IMR-90 (cell line): Measurements from ENCODE around the gene SLC30A1. TPM values are rescaled to one million over a fixed set of nuclear protein-coding genes. Genes with fewer than 3 reads are reported as not detected.
"Not testable (repeated sequence)": the region's sequence is repeated elsewhere in the genome, so short reads cannot be mapped to it uniquely, and the experiment has no call there.

Experiments used
- ATAC-seq: fragments of 200-7000 bp; cut with Tn5 transposase; 2 replicates; pipeline ENCODE4 v1.9.1; 2020; ENCODE audit warnings: low read depth, mild to moderate bottlenecking, moderate library complexity
- BruUV-seq: library from RNA; stranded (reverse); fragments of 400-500 nt; replicated peaks from 2 replicates; lab custom pipeline; 2021; lab: Mats Ljungman, UMichigan
- CTCF ChIA-PET: fragments of 300-600 bp; formaldehyde crosslinking; extraction: SDS; loops from one replicate; lab custom pipeline; 2021; ENCODE audit warnings: antibody characterized with exemption; lab: Yijun Ruan, JAX
- POLR2A ChIA-PET: fragments of 300-600 bp; sonication (Branson Sonifier 250); formaldehyde crosslinking; loops from one replicate; lab custom pipeline; 2022; ENCODE audit warnings: antibody characterized with exemption; ENCODE audit not compliant: unreplicated experiment; lab: Charles Lee
- DNase-seq: peaks from one replicate; pipeline ENCODE4 v3.0.0; 2013
- H2AFZ ChIP-seq: replicated peaks from 2 replicates; pipeline ENCODE3; 2013; ENCODE audit warnings: low read length, mild to moderate bottlenecking; ENCODE audit not compliant: poor library complexity
- H2AK5ac ChIP-seq: 2 replicates; pipeline ENCODE4 v1.6.1; 2013; ENCODE audit warnings: low read depth, low read length, inconsistent platforms
- H2AK9ac ChIP-seq: replicated peaks from 2 replicates; pipeline ENCODE3; 2013; ENCODE audit warnings: mild to moderate bottlenecking, low read depth, low read length, moderate library complexity; ENCODE audit not compliant: poor library complexity
- H2BK120ac ChIP-seq: 2 replicates; pipeline ENCODE4 v1.6.1; 2013; ENCODE audit warnings: low read depth, low read length, inconsistent platforms
- H2BK15ac ChIP-seq: 3 replicates; pipeline ENCODE4 v1.6.1; 2013; ENCODE audit warnings: low read depth, low read length, inconsistent platforms
- H2BK20ac ChIP-seq: 2 replicates; pipeline ENCODE4 v1.6.1; 2013; ENCODE audit warnings: low read depth, mild to moderate bottlenecking, inconsistent platforms, low read length, moderate library complexity
- H2BK5ac ChIP-seq: 2 replicates; pipeline ENCODE4 v1.6.1; 2013; ENCODE audit warnings: mild to moderate bottlenecking, low read depth, low read length, inconsistent platforms; ENCODE audit not compliant: poor library complexity, severe bottlenecking
- H3K14ac ChIP-seq: replicated peaks from 2 replicates; pipeline ENCODE4 v1.6.1; 2013; ENCODE audit warnings: low read depth, low read length, inconsistent platforms
- H3K18ac ChIP-seq: 2 replicates; pipeline ENCODE4 v1.6.1; 2013; ENCODE audit warnings: low read depth, low read length, control low read depth
- H3K23ac ChIP-seq: 2 replicates; pipeline ENCODE4 v1.6.1; 2013; ENCODE audit warnings: low read depth, low read length, inconsistent platforms
- H3K27ac ChIP-seq: 2 replicates; pipeline ENCODE4 v1.5.1; 2013; ENCODE audit warnings: mild to moderate bottlenecking, control low read depth, low read length; ENCODE audit not compliant: insufficient read depth
- H3K27me3 ChIP-seq: 2 replicates; pipeline ENCODE4 v1.6.1; 2013; ENCODE audit warnings: low read length; ENCODE audit not compliant: control insufficient read depth, insufficient read depth
- H3K36me3 ChIP-seq: 2 replicates; pipeline ENCODE4 v1.6.1; 2013; ENCODE audit warnings: low read length, mixed read lengths; ENCODE audit not compliant: control insufficient read depth, insufficient read depth
- H3K4ac ChIP-seq: 2 replicates; pipeline ENCODE4 v1.6.1; 2013; ENCODE audit warnings: low read depth, low read length, inconsistent platforms
- H3K4me1 ChIP-seq: 2 replicates; pipeline ENCODE4 v1.6.1; 2013; ENCODE audit warnings: low read length, mixed read lengths; ENCODE audit not compliant: control insufficient read depth, insufficient read depth
- H3K4me2 ChIP-seq: 2 replicates; pipeline ENCODE4 v1.6.1; 2013; ENCODE audit warnings: low read depth, mild to moderate bottlenecking, control low read depth, low read length, moderate library complexity
- H3K4me3 ChIP-seq: 2 replicates; pipeline ENCODE4 v1.5.1; 2013; ENCODE audit warnings: low read depth, mild to moderate bottlenecking, control low read depth, low read length, moderate library complexity; ENCODE audit not compliant: insufficient read depth
- H3K56ac ChIP-seq: 2 replicates; pipeline ENCODE4 v1.6.1; 2013; ENCODE audit warnings: low read length, inconsistent platforms; ENCODE audit not compliant: insufficient read depth; ENCODE audit errors: extremely low read depth
- H3K79me1 ChIP-seq, 2 experiments: 2 replicates each; pipeline ENCODE4 v1.6.1; 2013; ENCODE audit warnings: low read length in 2 of 2, inconsistent platforms in 1 of 2, low read depth in 1 of 2
- H3K9ac ChIP-seq: 2 replicates; pipeline ENCODE4 v1.6.1; 2013; ENCODE audit warnings: low read depth, low read length, control low read depth
- H3K9me1 ChIP-seq: 2 replicates; pipeline ENCODE4 v1.6.1; 2013; ENCODE audit warnings: low read length, inconsistent platforms; ENCODE audit not compliant: insufficient read depth
- H3K9me3 ChIP-seq: 2 replicates; pipeline ENCODE4 v1.6.1; 2013; ENCODE audit warnings: low read length; ENCODE audit not compliant: control insufficient read depth, insufficient read depth
- H4K20me1 ChIP-seq: 2 replicates; pipeline ENCODE4 v1.6.1; 2013; ENCODE audit warnings: low read length, inconsistent platforms; ENCODE audit not compliant: insufficient read depth
- H4K5ac ChIP-seq: 2 replicates; pipeline ENCODE4 v1.6.1; 2013; ENCODE audit warnings: mild to moderate bottlenecking, low read depth, low read length, control low read depth
- H4K8ac ChIP-seq, 2 experiments: 2 replicates each; pipeline ENCODE4 v1.6.1; 2013; ENCODE audit warnings: low read depth in 2 of 2, low read length in 2 of 2, control low read depth in 1 of 2, inconsistent platforms in 1 of 2
- H4K91ac ChIP-seq: 2 replicates; pipeline ENCODE4 v1.6.1; 2013; ENCODE audit warnings: low read depth, low read length, inconsistent platforms; ENCODE audit not compliant: insufficient read depth
- WGBS, 2 experiments: methylation state at CpG; one replicate each; pipeline versions ENCODE4 v1.1.5 to v1.1.7; 2013; ENCODE audit warnings: missing lambda C conversion rate in 2 of 2; ENCODE audit not compliant: insufficient read length in 1 of 2; ENCODE audit errors: extremely low coverage in 2 of 2; 5-methylcytosine and 5-hydroxymethylcytosine counted together
- dilution Hi-C: fragments of 300-500 bp; cut with HindIII; formaldehyde crosslinking; loops from one replicate; pipeline ENCODE4 v1.14.3; 2018; ENCODE audit warnings: low sequenced_read_pairs; ENCODE audit not compliant: unreplicated experiment
- in situ Hi-C: fragments of 300-500 bp; cut with MboI; formaldehyde crosslinking; loops from 3 replicates; pipeline ENCODE4 v1.14.3; 2019; ENCODE audit warnings: low sequenced_read_pairs, inconsistent platforms, mixed read lengths
- intact Hi-C: fragments of 100-400 bp; cut with micrococcal nuclease; formaldehyde crosslinking; loops from 2 replicates; pipeline ENCODE4 v1.10.0; 2022
- polyA plus RNA-seq, 3 experiments: library from polyadenylated mRNA; depleted of rRNA; stranded (reverse); fragments of >200 nt; gene quantifications; 2 replicates each; pipeline ENCODE4 v1.2.3, GENCODE V29; 2012; ENCODE audit warnings: low replicate concordance in 1 of 3
- total RNA-seq: library from RNA; depleted of rRNA; stranded (reverse); fragments of >200 nt; gene quantifications from 2 replicates; pipeline ENCODE4 v1.2.3, GENCODE V29; 2012

The SLC30A1 gene
- total and polyA plus RNA-seq, 2 of the 4 experiments (the other 2 are of a cell fraction): 5.4 to 8.4 TPM

GRCh38 chr1:211570378-211570777 lies 8.6 kb downstream of the SLC30A1 start:
- CTCF ChIA-PET, H2BK20ac ChIP-seq, H2BK120ac ChIP-seq, intact Hi-C loops, H3K36me3 ChIP-seq, H3K9me3 ChIP-seq, H3K18ac ChIP-seq, H3K23ac ChIP-seq, H2AK5ac ChIP-seq, H2AFZ ChIP-seq, H4K5ac ChIP-seq, H3K14ac ChIP-seq, H3K4me2 ChIP-seq, H3K27me3 ChIP-seq, H2AK9ac ChIP-seq, H3K56ac ChIP-seq, DNase-seq, H4K20me1 ChIP-seq, H4K91ac ChIP-seq, H3K27ac ChIP-seq, H3K9me1 ChIP-seq, H2BK15ac ChIP-seq, ATAC-seq, H4K8ac ChIP-seq, H3K79me1 ChIP-seq, dilution Hi-C loops, BruUV-seq, H3K4me1 ChIP-seq, H3K9ac ChIP-seq, H3K4ac ChIP-seq, H3K4me3 ChIP-seq, in situ Hi-C loops, H2BK5ac ChIP-seq: not testable (repeated sequence)
- no CpG with 5 or more reads among the region's 1 CpG for WGBS, 2 experiments
- POLR2A ChIA-PET: interaction anchor here (0.6 kb wide), 1 partner anchor 119 kb away, joined by 5 read pairs; no protein-coding TSS in a partner anchor
